AG04450 (cell line): ENCODE data around the gene HMGB2. TPM values are rescaled to one million over a fixed set of nuclear protein-coding genes. Genes with fewer than 3 reads are reported as not detected.

Source experiments
- CTCF ChIA-PET: fragments of 300-600, 350-600 bp; formaldehyde crosslinking; extraction: SDS; loops from one replicate; lab custom pipeline; 2022; ENCODE audit warnings: antibody characterized with exemption, inconsistent platforms; lab: Charles Lee
- POLR2A ChIA-PET: fragments of 350-600 bp; formaldehyde crosslinking; extraction: SDS; loops from one replicate; lab custom pipeline; 2021; ENCODE audit warnings: antibody characterized with exemption, inconsistent platforms; lab: Yijun Ruan, JAX
- DNase-seq: peaks from one replicate; pipeline ENCODE4 v3.0.0-alpha.2; 2011; ENCODE audit warnings: low read depth, low spot score
- H3K27ac ChIP-seq: one replicate; pipeline ENCODE4 v1.5.1; 2012; ENCODE audit warnings: low read depth, low read length, control low read depth
- H3K27me3 ChIP-seq: one replicate; pipeline ENCODE4 v1.6.0; 2012; ENCODE audit warnings: low read length; ENCODE audit not compliant: control insufficient read depth, insufficient read depth
- H3K4me3 ChIP-seq: 2 replicates; pipeline ENCODE4 v1.5.1; 2011; ENCODE audit warnings: mild to moderate bottlenecking, low read depth, low read length, control low read depth
- H3K9me3 ChIP-seq: 2 replicates; pipeline ENCODE4 v1.5.1; 2012; ENCODE audit warnings: low read length; ENCODE audit not compliant: control insufficient read depth, insufficient read depth
- CTCF ChIP-seq: IDR thresholded peaks from 2 replicates; pipeline ENCODE4 v1.5.1; 2011; ENCODE audit warnings: low read depth, low read length, control low read depth, inconsistent platforms
- polyA plus RNA-seq: library from polyadenylated mRNA; depleted of rRNA; stranded (reverse); fragments of >200 nt; gene quantifications from 2 replicates; pipeline ENCODE4 v1.2.3, GENCODE V29; 2011

HMGB2 gene
- polyA plus RNA-seq, 1 experiment, result 89.8 TPM

DNA sequence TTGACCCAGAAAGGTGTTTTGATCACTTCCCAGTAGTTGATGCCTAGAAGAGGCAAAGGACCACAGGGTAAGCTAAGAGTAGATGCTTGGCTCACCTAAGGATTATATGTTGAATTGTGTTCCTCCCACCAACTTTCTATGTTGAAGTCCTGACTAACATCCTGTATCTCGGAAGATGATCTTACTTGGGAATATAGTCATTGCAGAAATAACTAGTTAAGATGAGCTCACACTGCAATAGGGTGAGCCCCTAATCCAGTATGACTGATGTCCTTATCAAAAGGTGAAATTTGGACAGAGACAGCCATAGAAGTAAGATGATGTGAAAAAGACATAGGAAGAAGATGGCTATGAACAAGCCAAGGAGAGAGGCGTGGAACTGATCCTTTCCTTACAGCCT is 3.3 kb upstream of the HMGB2 start:
- ChIA-PET CTCF (interaction anchor here (1.0 kb wide), 1 partner anchor 23 kb away, joined by 3 read pairs; no protein-coding TSS in a partner anchor), POLR2A (no interaction called here)
- Histone ChIP-seq H3K4me3 (no peak overlapping the region), H3K27me3 (no peaks in the 10 kb centered on the region), H3K27ac (no peak overlapping the region), H3K9me3 (peaks cover 4% of the 10 kb centered on the region; the same call in 1 of the 2 replicates)
- no peak for TF ChIP-seq CTCF
- no peak for DNase-seq

DNA sequence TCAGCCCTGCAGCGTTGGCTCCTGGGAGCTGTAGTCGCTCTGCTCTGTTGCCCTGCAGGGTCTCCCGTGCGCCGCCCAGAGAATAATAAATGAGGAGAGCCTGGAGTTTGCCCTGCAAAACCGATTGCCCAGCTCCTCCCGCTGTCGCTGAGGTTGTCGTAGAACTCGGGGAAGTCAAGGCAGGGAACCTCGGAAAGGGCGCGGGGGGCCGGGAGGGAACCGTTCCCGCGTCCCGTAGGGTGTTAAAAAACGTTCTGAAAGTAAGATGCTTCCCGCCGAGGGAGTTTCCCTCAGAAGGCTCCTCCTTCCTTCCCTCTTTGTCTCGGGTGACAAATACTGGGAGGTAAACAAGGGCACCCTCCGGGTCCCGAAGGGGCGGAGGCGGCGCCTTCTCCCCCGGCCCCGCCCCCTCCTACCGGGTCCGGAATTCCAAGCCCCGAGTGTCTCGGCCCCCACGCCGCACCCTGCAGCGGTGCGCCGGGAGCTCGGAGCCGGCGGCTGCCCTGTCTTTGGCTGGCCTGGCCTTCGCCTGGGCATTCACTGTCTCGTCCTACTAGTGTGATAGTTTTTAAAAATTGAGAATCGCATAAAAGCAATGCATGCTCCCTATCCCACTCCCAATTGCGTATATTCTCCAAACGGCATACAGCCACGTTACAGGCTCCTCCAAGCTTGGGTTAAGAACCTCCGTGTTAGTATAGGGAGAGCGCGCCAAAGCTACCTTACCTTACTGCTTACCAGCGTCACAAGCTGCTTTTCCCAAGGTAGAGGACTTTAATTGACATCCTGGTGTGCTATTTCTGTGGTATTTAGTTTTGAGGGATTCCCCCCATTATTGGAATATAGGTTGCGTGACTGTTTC is 964 bp upstream of the HMGB2 start:
- H3K27me3 ChIP-seq, result no peaks in the 10 kb centered on the region
- POLR2A ChIA-PET, result interaction anchor here (0.6 to 4.0 kb wide), 13 partner anchors 11 to 167 kb away, joined by 3 to 121 read pairs (median 3); partner anchors contain the start of gene SAP30

DNA sequence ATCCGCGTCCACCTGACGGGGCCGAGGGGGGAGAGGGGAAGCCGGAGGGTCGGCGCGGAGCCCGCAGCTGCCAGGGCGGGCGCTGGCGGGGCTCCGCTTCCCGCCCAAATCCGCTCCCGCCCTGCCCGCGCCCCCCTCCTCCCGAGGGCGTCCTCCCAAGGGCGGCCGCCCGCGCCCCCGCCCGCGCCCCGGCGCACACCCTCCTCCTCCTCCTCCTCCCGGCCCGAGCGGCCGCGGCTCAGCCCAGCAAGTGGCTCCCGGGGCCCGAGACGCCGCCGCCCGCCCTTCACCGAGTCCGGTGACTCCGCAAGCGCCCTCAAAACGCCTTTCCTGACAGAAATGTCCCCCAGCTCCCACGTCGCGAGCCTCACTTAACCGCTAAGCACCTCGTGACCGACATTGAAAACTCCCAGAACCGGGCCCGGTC is 487 bp downstream of the HMGB2 start:
- Histone ChIP-seq H3K9me3 (peaks cover 4% of the 10 kb centered on the region; the same call in 1 of the 2 replicates), H3K4me3 (peak overlapping the region; percentile 90), H3K27me3 (no peaks in the 10 kb centered on the region), H3K27ac (peak overlapping the region; percentile 98)
- TF ChIP-seq CTCF, result no peak
- ChIA-PET CTCF (interaction anchor here (1.0 to 4.1 kb wide), 3 partner anchors 14 to 87 kb away, joined by 4 to 20 read pairs (median 9); no protein-coding TSS in a partner anchor), POLR2A (interaction anchor here (0.6 to 4.0 kb wide), 10 partner anchors 12 to 105 kb away, joined by 3 to 121 read pairs (median 5); partner anchors contain the start of gene SAP30)
- DNase-seq, result no peak

More for the DNA sequence above, 964 bp upstream of the HMGB2 start:
- CTCF ChIA-PET, result interaction anchor here (0.7 to 1.8 kb wide), 6 partner anchors 16 to 85 kb away, joined by 3 to 6 read pairs (median 4); partner anchors contain the start of gene SAP30
- DNase-seq, result peak; percentile 34
- Histone ChIP-seq H3K27ac (peak overlapping the region; percentile 62), H3K9me3 (peaks cover 4% of the 10 kb centered on the region; the same call in 1 of the 2 replicates), H3K4me3 (peak overlapping the region; percentile 82)
- TF ChIP-seq CTCF, result no peak

DNA sequence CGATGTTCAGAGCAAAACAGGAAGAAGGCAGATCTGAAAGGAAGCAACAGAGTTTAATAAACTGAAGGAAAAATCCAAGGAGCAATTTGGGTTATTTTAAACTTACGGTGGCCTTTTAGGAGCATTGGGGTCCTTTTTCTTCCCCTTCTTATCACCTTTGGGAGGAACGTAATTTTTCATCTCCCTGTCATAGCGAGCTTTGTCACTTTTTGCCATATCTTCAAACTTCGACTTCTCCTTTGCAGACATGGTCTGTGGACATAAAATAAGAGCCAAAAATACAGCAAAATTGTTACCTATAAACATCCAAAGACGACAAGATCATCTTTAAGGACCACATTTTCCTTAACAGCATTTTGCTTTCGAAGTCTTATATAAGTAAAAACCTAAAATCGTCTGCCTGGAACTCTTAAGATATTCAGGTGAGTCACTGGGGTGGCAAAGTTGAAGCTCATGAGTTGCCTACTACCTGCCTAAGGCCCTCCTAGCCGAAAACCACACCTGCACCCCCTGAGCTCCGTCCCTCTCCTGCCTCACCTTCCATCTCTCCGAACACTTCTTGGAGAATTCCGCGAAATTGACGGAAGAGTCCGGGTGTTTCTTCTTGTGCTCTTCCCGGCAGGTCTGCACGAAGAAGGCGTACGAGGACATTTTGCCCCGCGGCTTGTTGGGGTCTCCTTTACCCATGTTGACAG is 1.0 kb downstream of the HMGB2 start:
- Histone ChIP-seq H3K27me3 (no peaks in the 10 kb centered on the region), H3K27ac (no peak overlapping the region), H3K9me3 (peaks cover 4% of the 10 kb centered on the region; the same call in 1 of the 2 replicates), H3K4me3 (peak overlapping the region; percentile 90)
- no peak for TF ChIP-seq CTCF
- no peak for DNase-seq
- POLR2A ChIA-PET, result interaction anchor here (0.8 to 4.0 kb wide), 5 partner anchors 12 to 88 kb away, joined by 3 to 121 read pairs (median 10); partner anchors contain the start of gene SAP30
- CTCF ChIA-PET, result interaction anchor here (1.0 to 4.1 kb wide), 4 partner anchors 14 to 87 kb away, joined by 3 to 20 read pairs (median 7); no protein-coding TSS in a partner anchor
